Panc1 (cell line): ENCODE data around the gene LBH. TPM values are rescaled to one million over a fixed set of nuclear protein-coding genes. Genes with fewer than 3 reads are reported as not detected.

Source experiments
- ATAC-seq: fragments of 200-7000 bp; cut with Tn5 transposase; 2 replicates; pipeline ENCODE4 v1.9.1; 2020; ENCODE audit warnings: mild to moderate bottlenecking, moderate library complexity
- BruUV-seq: library from RNA; stranded (reverse); fragments of 400-500 nt; replicated peaks from 2 replicates; lab custom pipeline; 2021; lab: Mats Ljungman, UMichigan
- CTCF ChIA-PET: fragments of 300-600 bp; sonication (Branson Sonifier 250); formaldehyde crosslinking; loops from one replicate; lab custom pipeline; 2022; ENCODE audit warnings: antibody characterized with exemption; lab: Charles Lee
- POLR2A ChIA-PET: fragments of 300-600 bp; sonication (Branson Sonifier 250); formaldehyde crosslinking; loops from one replicate; lab custom pipeline; 2022; ENCODE audit warnings: antibody characterized with exemption; lab: Charles Lee
- DNase-seq: peaks from one replicate; pipeline ENCODE4 v3.0.0-alpha.2; 2010; ENCODE audit warnings: low read depth, low spot score
- H3K27ac ChIP-seq: 2 replicates; pipeline ENCODE4 v1.5.1; 2011; ENCODE audit warnings: mild to moderate bottlenecking, low read length, inconsistent platforms
- H3K27me3 ChIP-seq: fragments of 200-500 bp; sonication (Bioruptor generic); 2 replicates; pipeline ENCODE4 v1.6.0; 2014; ENCODE audit warnings: low read length, inconsistent platforms; ENCODE audit not compliant: control insufficient read depth, insufficient read depth
- H3K36me3 ChIP-seq: fragments of 200-500 bp; sonication (Bioruptor generic); 2 replicates; pipeline ENCODE4 v1.5.1; 2014; ENCODE audit warnings: inconsistent platforms, mild to moderate bottlenecking, low read length, moderate library complexity; ENCODE audit not compliant: control insufficient read depth, insufficient read depth
- H3K4me1 ChIP-seq: 2 replicates; pipeline ENCODE4 v1.5.1; 2011; ENCODE audit warnings: inconsistent platforms, mild to moderate bottlenecking, low read length, moderate library complexity; ENCODE audit not compliant: control insufficient read depth, insufficient read depth
- H3K4me3 ChIP-seq, 2 experiments: 2 replicates each; pipeline ENCODE4 v1.5.1; 2011 to 2012; ENCODE audit warnings: low read depth in 2 of 2, low read length in 2 of 2, mild to moderate bottlenecking in 2 of 2, inconsistent platforms in 1 of 2, moderate library complexity in 1 of 2
- H3K9me3 ChIP-seq: fragments of 200-500 bp; sonication (Bioruptor generic); 2 replicates; pipeline ENCODE4 v1.5.1; 2014; ENCODE audit warnings: low read depth, mild to moderate bottlenecking, inconsistent platforms, low read length, moderate library complexity; ENCODE audit not compliant: control insufficient read depth, insufficient read depth
- POLR2AphosphoS5 ChIP-seq: IDR thresholded peaks from 2 replicates; pipeline ENCODE4 v1.6.1; 2012; ENCODE audit warnings: mild to moderate bottlenecking, low read depth, low read length, moderate library complexity
- REST ChIP-seq, 2 experiments: IDR thresholded peaks; 2 replicates each; pipeline ENCODE4 v1.6.1; 2011 to 2012; ENCODE audit warnings: low read depth in 2 of 2, control low read depth in 1 of 2, low read length in 1 of 2, mild to moderate bottlenecking in 1 of 2, moderate library complexity in 1 of 2; ENCODE audit not compliant: insufficient read depth in 1 of 2
- SIN3A ChIP-seq: IDR thresholded peaks from 2 replicates; pipeline ENCODE4 v1.6.1; 2012; ENCODE audit warnings: low read depth, mild to moderate bottlenecking, low read length, moderate library complexity, borderline replicate concordance; ENCODE audit not compliant: insufficient read depth
- TCF7L2 ChIP-seq: IDR thresholded peaks from 2 replicates; pipeline ENCODE4 v1.6.1; 2011; ENCODE audit warnings: mild to moderate bottlenecking, low read depth, low read length, inconsistent platforms
- in situ Hi-C: cut with HindIII; loops from 2 replicates; pipeline ENCODE4 v1.10.0; 2016; ENCODE audit warnings: low sequenced_read_pairs, low pct_unique_long_range_greater_than_20kb
- intact Hi-C: fragments of 100-400 bp; cut with micrococcal nuclease; formaldehyde crosslinking; loops from one replicate; pipeline ENCODE4 v1.10.0; 2022; ENCODE audit not compliant: unreplicated experiment
- total RNA-seq: library from RNA; stranded (reverse); gene quantifications from one replicate; pipeline ENCODE4 v1.2.1, GENCODE V29; 2021; ENCODE audit not compliant: unreplicated experiment
- TF ChIP-seq, protein P1 (sequence below): fragments of 450-650 bp; IDR thresholded peaks from 2 replicates; pipeline ENCODE4 v1.5.1; 2017; ENCODE audit warnings: mild to moderate bottlenecking

The LBH gene
- total RNA-seq, 1 experiment from 2014 or later = 2.2 TPM

DNA sequence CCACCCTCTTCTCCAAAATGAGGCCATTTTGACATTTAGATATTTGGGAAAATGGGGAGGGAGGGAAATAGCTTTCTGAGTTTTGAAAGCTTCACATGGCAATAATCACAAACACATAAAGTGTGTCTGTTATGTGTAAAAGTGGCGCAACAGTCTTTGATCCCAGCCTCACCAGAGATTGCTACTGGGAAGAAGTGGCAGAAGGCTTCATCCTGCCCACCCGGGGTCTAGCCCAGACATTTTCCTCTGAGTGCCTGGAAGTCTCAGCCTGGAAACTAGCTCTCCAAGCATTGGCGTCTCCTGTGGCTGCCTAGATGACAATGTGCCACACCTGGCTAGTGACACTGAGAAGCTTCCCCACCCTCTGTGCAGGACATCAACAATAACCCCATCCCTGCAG is 1.7 kb upstream of the LBH start:
- CTCF ChIA-PET = no interaction called here
- POLR2A ChIA-PET = no interaction called here

DNA sequence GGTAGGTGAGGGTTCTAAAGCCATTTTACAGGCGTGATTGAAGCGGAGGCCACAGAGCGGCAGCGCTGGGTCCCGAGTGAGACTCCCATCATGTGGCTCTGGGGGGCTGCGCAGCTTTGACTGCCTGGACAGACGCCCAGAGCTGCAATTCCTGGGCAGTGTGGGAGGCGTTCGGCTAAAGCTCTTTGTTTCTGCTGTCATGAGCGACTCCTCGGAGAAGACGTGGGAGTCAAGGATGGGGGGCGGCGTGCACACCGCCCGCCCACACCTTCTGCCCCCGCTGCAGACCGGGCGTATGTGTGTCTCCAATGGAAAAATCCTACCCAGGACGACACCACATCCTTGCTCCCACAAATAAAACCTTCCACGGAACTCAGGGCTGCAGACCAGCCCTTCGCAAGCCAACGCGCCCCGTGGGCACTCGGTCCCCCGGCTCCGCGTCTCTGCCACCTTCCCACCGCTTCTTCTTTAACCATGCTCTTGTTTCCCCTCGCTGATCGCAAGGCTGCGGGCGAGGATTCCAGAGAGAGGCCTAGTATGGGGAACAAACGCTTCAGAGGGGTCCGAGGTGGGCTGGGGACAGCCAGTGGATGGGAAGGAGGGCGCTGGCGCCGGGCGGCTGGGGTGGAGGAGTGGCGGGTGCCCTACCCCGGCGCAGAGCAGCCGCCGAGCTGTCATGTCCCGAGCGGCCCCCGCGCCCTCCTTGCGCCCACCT is 680 bp upstream of the LBH start:
- Histone ChIP-seq H3K4me1 (peaks cover 8% of the 10 kb centered on the region; the same call in 1 of the 2 replicates), H3K27ac (no peak overlapping the region), H3K9me3 (no peaks in the 10 kb centered on the region), H3K27me3 (peaks cover 28% of the 10 kb centered on the region), H3K36me3 (no peaks in the 10 kb centered on the region), H3K4me3 (peak overlapping the region; percentile 49 to 51; a peak in 2 of 4 replicates)
- peak; percentile 18 for ATAC-seq
- intact Hi-C loops = no loop called here
- CTCF ChIA-PET = interaction anchor here (0.7 kb wide), 1 partner anchor 66 kb away, joined by 4 read pairs; no protein-coding TSS in a partner anchor
- TF ChIP-seq SIN3A (no peak), TCF7L2 (no peak), POLR2AphosphoS5 (no peak)
- DNase-seq = no peak
- BruUV-seq = no TSS peak
- in situ Hi-C loops = no loop called here
- POLR2A ChIA-PET = no interaction called here

More for the DNA sequence above, 1.7 kb upstream of the LBH start:
- H3K4me3 ChIP-seq = no peak overlapping the region
- H3K4me1 ChIP-seq = peaks cover 13% of the 10 kb centered on the region; the same call in 1 of the 2 replicates
- intact Hi-C loops = no loop called here
- BruUV-seq = no TSS peak
- no peak for DNase-seq
- peaks cover 23% of the 10 kb centered on the region for H3K27me3 ChIP-seq
- ATAC-seq = no peak
- H3K27ac ChIP-seq = no peak overlapping the region
- TF ChIP-seq POLR2AphosphoS5 = no peak
- TF ChIP-seq, protein P1, sequence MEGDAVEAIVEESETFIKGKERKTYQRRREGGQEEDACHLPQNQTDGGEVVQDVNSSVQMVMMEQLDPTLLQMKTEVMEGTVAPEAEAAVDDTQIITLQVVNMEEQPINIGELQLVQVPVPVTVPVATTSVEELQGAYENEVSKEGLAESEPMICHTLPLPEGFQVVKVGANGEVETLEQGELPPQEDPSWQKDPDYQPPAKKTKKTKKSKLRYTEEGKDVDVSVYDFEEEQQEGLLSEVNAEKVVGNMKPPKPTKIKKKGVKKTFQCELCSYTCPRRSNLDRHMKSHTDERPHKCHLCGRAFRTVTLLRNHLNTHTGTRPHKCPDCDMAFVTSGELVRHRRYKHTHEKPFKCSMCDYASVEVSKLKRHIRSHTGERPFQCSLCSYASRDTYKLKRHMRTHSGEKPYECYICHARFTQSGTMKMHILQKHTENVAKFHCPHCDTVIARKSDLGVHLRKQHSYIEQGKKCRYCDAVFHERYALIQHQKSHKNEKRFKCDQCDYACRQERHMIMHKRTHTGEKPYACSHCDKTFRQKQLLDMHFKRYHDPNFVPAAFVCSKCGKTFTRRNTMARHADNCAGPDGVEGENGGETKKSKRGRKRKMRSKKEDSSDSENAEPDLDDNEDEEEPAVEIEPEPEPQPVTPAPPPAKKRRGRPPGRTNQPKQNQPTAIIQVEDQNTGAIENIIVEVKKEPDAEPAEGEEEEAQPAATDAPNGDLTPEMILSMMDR = no peak
- in situ Hi-C loops = no loop called here
- H3K9me3 ChIP-seq = no peaks in the 10 kb centered on the region
- no peaks in the 10 kb centered on the region for H3K36me3 ChIP-seq

- no TSS peak for BruUV-seq
- Histone ChIP-seq H3K27ac (no peak overlapping the region), H3K27me3 (peaks cover 28% of the 10 kb centered on the region), H3K36me3 (no peaks in the 10 kb centered on the region), H3K4me1 (peaks cover 8% of the 10 kb centered on the region; the same call in 1 of the 2 replicates), H3K9me3 (no peaks in the 10 kb centered on the region), H3K4me3 (peak overlapping the region; percentile 49 to 51)
- DNase-seq (no peak), ATAC-seq (peak; percentile 44)
- in situ Hi-C loops = no loop called here
- TF ChIP-seq TCF7L2 (no peak), REST (IDR thresholded peaks at IDR 0.05; ENCODE audit: insufficient read depth in 1 of 2, low read depth in 2 of 2, low read length in 1 of 2) (no peak), POLR2AphosphoS5 (no peak)
- TF ChIP-seq, protein P1 = no peak
- intact Hi-C loops = no loop called here
- ChIA-PET POLR2A (interaction anchor here (0.7 kb wide), 1 partner anchor 119 kb away, joined by 3 read pairs; no protein-coding TSS in a partner anchor), CTCF (interaction anchor here (1.2 kb wide), 1 partner anchor 479 kb away, joined by 5 read pairs; no protein-coding TSS in a partner anchor)
Observed at GRCh38 chr2:30231996-30232800, 864 bp downstream of the LBH start.
